K562 (cell line): ENCODE results near the gene RBM3. TPM values are rescaled to one million over a fixed set of nuclear protein-coding genes. Genes with fewer than 3 reads are reported as not detected.

ENCODE experiments used
- DPF2 ChIP-seq: fragments of 450-650 bp; IDR thresholded peaks from 2 replicates; pipeline ENCODE4 v1.6.1; 2016
- HEY1 ChIP-seq: fragments of 250-450 bp; sonication (Bioruptor Pico); IDR thresholded peaks from 2 replicates; pipeline ENCODE4 v1.5.0; 2020; ENCODE audit warnings: mild to moderate bottlenecking, moderate library complexity, borderline replicate concordance
- RAD51 ChIP-seq: fragments of 450-650 bp; IDR thresholded peaks from 2 replicates; pipeline ENCODE4 v1.7.1; 2016; ENCODE audit warnings: low read depth, mild to moderate bottlenecking, borderline replicate concordance
- SMAD3 ChIP-seq: fragments of 450-650 bp; formaldehyde crosslinking; conservative IDR thresholded peaks from 2 replicates; pipeline ENCODE4 v1.4.0; 2020; ENCODE audit warnings: mild to moderate bottlenecking
- U2AF1 ChIP-seq: fragments of 200-400 bp; formaldehyde crosslinking; optimal IDR thresholded peaks from 2 replicates; pipeline ENCODE3; 2017; ENCODE audit warnings: mild to moderate bottlenecking, low read depth, low read length, moderate library complexity
- ZNF584 ChIP-seq: fragments of 200-800 bp; sonication (Bioruptor generic); IDR thresholded peaks from 2 replicates; pipeline ENCODE4 v1.6.1; 2016; ENCODE audit warnings: low read depth, mild to moderate bottlenecking, missing genetic modification characterization, missing compliant biosample characterization
- polyA plus RNA-seq, 8 experiments: library from polyadenylated mRNA; depleted of rRNA in 4 of 8; stranded (reverse) in 5 of 8; unstranded in 3 of 8; fragments of >200 nt; fragmentation: Nextera tagmentation in 2 of 8; fragmentation: Illumina TruSeq in 1 of 8; extraction: Ambion mirVana in 2 of 8; extraction: Trizol in 1 of 8; gene quantifications; 2 replicates each; pipeline versions ENCODE4 v1.2.1 to v1.2.3, GENCODE V29; 2011 to 2014; ENCODE audit warnings: inconsistent platforms in 1 of 8, missing spikeins in 1 of 8
- total RNA-seq, 7 experiments: library from RNA; depleted of rRNA in 6 of 7; stranded (reverse); fragments of >200 nt in 6 of 7; fragmentation: Illumina TruSeq in 2 of 7; extraction: Trizol in 2 of 7; gene quantifications; 2 replicates each; pipeline versions ENCODE4 v1.2.1 to v1.2.3, GENCODE V29; 2011 to 2021; ENCODE audit warnings: low replicate concordance in 1 of 7
- TF ChIP-seq, protein P1 (sequence below): fragments of 450-650 bp; IDR thresholded peaks from 2 replicates; pipeline ENCODE4 v1.6.1; 2016; ENCODE audit warnings: mild to moderate bottlenecking, moderate library complexity
- TF ChIP-seq, protein P2 (sequence below): sonication (generic); formaldehyde crosslinking; IDR thresholded peaks from 2 replicates; pipeline ENCODE4 v1.8.0; 2022; ENCODE audit warnings: mild to moderate bottlenecking, missing genetic modification reagents
- TF ChIP-seq, protein P3 (sequence below), 3 experiments: IDR thresholded peaks in 2 of 3; conservative IDR thresholded peaks in 1 of 3; 2 replicates each; pipeline ENCODE4 v1.5.1; 2011 to 2012; ENCODE audit warnings: low read length in 3 of 3, mild to moderate bottlenecking in 3 of 3, control low read depth in 2 of 3, improper control_type of control experiment in 1 of 3, inconsistent platforms in 1 of 3, low read depth in 1 of 3, mixed read lengths in 1 of 3, moderate library complexity in 1 of 3; ENCODE audit not compliant: insufficient read depth in 2 of 3
- TF ChIP-seq, protein P4 (sequence below), 2 experiments: fragments of 450-650 bp; conservative IDR thresholded peaks; 2 replicates each; pipeline ENCODE4 v1.6.1; 2017; ENCODE audit warnings: mild to moderate bottlenecking in 2 of 2, moderate library complexity in 2 of 2

RBM3 gene
- total and polyA plus RNA-seq, 9 of the 15 experiments (the other 6 are each of a cell fraction or from before 2014, with no cell fraction given): 70.3 to 272 (median 209) TPM

DNA sequence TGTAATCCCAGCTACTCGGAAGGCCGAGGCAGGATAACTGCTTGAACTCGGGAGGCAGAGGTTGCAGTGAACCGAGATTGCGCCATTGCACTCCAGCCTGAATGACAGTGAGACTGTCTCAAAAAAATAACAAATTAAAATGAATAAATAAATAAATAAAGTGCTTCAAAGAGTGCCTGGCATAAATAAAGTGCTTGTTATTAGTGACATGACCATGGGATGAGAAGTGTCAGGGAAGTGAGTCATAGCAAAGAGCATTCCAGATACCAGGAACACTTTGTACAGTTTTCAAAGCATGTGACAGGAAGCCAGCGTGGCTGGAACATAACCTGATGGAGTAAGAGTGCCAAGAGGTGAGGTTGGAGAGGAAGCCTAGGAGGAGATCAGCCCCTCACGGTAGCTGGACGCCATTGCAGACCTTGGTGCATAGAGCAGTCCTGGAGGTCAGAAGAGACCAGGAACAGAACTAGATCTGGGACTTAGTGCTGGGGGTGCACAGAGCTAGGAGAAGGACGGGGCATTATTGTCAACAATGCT is 17.0 kb downstream of the RBM3 start (continued):
- TF ChIP-seq, protein P1, sequence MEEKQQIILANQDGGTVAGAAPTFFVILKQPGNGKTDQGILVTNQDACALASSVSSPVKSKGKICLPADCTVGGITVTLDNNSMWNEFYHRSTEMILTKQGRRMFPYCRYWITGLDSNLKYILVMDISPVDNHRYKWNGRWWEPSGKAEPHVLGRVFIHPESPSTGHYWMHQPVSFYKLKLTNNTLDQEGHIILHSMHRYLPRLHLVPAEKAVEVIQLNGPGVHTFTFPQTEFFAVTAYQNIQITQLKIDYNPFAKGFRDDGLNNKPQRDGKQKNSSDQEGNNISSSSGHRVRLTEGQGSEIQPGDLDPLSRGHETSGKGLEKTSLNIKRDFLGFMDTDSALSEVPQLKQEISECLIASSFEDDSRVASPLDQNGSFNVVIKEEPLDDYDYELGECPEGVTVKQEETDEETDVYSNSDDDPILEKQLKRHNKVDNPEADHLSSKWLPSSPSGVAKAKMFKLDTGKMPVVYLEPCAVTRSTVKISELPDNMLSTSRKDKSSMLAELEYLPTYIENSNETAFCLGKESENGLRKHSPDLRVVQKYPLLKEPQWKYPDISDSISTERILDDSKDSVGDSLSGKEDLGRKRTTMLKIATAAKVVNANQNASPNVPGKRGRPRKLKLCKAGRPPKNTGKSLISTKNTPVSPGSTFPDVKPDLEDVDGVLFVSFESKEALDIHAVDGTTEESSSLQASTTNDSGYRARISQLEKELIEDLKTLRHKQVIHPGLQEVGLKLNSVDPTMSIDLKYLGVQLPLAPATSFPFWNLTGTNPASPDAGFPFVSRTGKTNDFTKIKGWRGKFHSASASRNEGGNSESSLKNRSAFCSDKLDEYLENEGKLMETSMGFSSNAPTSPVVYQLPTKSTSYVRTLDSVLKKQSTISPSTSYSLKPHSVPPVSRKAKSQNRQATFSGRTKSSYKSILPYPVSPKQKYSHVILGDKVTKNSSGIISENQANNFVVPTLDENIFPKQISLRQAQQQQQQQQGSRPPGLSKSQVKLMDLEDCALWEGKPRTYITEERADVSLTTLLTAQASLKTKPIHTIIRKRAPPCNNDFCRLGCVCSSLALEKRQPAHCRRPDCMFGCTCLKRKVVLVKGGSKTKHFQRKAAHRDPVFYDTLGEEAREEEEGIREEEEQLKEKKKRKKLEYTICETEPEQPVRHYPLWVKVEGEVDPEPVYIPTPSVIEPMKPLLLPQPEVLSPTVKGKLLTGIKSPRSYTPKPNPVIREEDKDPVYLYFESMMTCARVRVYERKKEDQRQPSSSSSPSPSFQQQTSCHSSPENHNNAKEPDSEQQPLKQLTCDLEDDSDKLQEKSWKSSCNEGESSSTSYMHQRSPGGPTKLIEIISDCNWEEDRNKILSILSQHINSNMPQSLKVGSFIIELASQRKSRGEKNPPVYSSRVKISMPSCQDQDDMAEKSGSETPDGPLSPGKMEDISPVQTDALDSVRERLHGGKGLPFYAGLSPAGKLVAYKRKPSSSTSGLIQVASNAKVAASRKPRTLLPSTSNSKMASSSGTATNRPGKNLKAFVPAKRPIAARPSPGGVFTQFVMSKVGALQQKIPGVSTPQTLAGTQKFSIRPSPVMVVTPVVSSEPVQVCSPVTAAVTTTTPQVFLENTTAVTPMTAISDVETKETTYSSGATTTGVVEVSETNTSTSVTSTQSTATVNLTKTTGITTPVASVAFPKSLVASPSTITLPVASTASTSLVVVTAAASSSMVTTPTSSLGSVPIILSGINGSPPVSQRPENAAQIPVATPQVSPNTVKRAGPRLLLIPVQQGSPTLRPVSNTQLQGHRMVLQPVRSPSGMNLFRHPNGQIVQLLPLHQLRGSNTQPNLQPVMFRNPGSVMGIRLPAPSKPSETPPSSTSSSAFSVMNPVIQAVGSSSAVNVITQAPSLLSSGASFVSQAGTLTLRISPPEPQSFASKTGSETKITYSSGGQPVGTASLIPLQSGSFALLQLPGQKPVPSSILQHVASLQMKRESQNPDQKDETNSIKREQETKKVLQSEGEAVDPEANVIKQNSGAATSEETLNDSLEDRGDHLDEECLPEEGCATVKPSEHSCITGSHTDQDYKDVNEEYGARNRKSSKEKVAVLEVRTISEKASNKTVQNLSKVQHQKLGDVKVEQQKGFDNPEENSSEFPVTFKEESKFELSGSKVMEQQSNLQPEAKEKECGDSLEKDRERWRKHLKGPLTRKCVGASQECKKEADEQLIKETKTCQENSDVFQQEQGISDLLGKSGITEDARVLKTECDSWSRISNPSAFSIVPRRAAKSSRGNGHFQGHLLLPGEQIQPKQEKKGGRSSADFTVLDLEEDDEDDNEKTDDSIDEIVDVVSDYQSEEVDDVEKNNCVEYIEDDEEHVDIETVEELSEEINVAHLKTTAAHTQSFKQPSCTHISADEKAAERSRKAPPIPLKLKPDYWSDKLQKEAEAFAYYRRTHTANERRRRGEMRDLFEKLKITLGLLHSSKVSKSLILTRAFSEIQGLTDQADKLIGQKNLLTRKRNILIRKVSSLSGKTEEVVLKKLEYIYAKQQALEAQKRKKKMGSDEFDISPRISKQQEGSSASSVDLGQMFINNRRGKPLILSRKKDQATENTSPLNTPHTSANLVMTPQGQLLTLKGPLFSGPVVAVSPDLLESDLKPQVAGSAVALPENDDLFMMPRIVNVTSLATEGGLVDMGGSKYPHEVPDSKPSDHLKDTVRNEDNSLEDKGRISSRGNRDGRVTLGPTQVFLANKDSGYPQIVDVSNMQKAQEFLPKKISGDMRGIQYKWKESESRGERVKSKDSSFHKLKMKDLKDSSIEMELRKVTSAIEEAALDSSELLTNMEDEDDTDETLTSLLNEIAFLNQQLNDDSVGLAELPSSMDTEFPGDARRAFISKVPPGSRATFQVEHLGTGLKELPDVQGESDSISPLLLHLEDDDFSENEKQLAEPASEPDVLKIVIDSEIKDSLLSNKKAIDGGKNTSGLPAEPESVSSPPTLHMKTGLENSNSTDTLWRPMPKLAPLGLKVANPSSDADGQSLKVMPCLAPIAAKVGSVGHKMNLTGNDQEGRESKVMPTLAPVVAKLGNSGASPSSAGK: peak; percentile 26; the same call in 1 of the 2 replicates
- TF ChIP-seq ZNF584: 0 out of 2 replicates have a peak, but pooled peaks have one; percentile 35
- TF ChIP-seq, protein P2, sequence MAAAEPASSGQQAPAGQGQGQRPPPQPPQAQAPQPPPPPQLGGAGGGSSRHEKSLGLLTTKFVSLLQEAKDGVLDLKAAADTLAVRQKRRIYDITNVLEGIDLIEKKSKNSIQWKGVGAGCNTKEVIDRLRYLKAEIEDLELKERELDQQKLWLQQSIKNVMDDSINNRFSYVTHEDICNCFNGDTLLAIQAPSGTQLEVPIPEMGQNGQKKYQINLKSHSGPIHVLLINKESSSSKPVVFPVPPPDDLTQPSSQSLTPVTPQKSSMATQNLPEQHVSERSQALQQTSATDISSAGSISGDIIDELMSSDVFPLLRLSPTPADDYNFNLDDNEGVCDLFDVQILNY (CRISPR knock-in tag): no peak
- TF ChIP-seq, protein P3, sequence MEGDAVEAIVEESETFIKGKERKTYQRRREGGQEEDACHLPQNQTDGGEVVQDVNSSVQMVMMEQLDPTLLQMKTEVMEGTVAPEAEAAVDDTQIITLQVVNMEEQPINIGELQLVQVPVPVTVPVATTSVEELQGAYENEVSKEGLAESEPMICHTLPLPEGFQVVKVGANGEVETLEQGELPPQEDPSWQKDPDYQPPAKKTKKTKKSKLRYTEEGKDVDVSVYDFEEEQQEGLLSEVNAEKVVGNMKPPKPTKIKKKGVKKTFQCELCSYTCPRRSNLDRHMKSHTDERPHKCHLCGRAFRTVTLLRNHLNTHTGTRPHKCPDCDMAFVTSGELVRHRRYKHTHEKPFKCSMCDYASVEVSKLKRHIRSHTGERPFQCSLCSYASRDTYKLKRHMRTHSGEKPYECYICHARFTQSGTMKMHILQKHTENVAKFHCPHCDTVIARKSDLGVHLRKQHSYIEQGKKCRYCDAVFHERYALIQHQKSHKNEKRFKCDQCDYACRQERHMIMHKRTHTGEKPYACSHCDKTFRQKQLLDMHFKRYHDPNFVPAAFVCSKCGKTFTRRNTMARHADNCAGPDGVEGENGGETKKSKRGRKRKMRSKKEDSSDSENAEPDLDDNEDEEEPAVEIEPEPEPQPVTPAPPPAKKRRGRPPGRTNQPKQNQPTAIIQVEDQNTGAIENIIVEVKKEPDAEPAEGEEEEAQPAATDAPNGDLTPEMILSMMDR (IDR thresholded peaks at IDR 0.05 in 2 of 3, conservative IDR thresholded peaks at IDR 0.05 in 1 of 3; ENCODE audit: insufficient read depth in 2 of 3, low read depth in 1 of 3, low read length in 3 of 3): peak; percentile 36 to 43 (median 37); a peak in 5 of 6 replicates
- TF ChIP-seq, protein P4, sequence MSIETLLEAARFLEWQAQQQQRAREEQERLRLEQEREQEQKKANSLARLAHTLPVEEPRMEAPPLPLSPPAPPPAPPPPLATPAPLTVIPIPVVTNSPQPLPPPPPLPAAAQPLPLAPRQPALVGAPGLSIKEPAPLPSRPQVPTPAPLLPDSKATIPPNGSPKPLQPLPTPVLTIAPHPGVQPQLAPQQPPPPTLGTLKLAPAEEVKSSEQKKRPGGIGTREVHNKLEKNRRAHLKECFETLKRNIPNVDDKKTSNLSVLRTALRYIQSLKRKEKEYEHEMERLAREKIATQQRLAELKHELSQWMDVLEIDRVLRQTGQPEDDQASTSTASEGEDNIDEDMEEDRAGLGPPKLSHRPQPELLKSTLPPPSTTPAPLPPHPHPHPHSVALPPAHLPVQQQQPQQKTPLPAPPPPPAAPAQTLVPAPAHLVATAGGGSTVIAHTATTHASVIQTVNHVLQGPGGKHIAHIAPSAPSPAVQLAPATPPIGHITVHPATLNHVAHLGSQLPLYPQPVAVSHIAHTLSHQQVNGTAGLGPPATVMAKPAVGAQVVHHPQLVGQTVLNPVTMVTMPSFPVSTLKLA (conservative IDR thresholded peaks at IDR 0.05): peak in 1 of 2 experiments; percentile 46; a peak in 2 of 4 replicates
- TF ChIP-seq HEY1 (CRISPR knock-in tag): no peak
- 0 out of 2 replicates have a peak, but pooled peaks have one; percentile 21 for TF ChIP-seq DPF2
- no peak for TF ChIP-seq U2AF1
- TF ChIP-seq RAD51: 0 out of 2 replicates have a peak, but pooled peaks have one; percentile 20
- TF ChIP-seq SMAD3: no peak
